ENCODE results near the gene LTBP2.

- TF ChIP-seq, protein P1, sequence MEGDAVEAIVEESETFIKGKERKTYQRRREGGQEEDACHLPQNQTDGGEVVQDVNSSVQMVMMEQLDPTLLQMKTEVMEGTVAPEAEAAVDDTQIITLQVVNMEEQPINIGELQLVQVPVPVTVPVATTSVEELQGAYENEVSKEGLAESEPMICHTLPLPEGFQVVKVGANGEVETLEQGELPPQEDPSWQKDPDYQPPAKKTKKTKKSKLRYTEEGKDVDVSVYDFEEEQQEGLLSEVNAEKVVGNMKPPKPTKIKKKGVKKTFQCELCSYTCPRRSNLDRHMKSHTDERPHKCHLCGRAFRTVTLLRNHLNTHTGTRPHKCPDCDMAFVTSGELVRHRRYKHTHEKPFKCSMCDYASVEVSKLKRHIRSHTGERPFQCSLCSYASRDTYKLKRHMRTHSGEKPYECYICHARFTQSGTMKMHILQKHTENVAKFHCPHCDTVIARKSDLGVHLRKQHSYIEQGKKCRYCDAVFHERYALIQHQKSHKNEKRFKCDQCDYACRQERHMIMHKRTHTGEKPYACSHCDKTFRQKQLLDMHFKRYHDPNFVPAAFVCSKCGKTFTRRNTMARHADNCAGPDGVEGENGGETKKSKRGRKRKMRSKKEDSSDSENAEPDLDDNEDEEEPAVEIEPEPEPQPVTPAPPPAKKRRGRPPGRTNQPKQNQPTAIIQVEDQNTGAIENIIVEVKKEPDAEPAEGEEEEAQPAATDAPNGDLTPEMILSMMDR (IDR thresholded peaks at IDR 0.05), result no peak
- no peak for TF ChIP-seq POLR2A (IDR thresholded peaks at IDR 0.05)
These were observed 7.9 kb downstream of the LTBP2 start for GRCh38 chr14:74604157-74604556.
